Measurements from ENCODE around the gene TUBE1.

TUBE1 gene, protein sequence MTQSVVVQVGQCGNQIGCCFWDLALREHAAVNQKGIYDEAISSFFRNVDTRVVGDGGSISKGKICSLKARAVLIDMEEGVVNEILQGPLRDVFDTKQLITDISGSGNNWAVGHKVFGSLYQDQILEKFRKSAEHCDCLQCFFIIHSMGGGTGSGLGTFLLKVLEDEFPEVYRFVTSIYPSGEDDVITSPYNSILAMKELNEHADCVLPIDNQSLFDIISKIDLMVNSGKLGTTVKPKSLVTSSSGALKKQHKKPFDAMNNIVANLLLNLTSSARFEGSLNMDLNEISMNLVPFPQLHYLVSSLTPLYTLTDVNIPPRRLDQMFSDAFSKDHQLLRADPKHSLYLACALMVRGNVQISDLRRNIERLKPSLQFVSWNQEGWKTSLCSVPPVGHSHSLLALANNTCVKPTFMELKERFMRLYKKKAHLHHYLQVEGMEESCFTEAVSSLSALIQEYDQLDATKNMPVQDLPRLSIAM

DNA sequence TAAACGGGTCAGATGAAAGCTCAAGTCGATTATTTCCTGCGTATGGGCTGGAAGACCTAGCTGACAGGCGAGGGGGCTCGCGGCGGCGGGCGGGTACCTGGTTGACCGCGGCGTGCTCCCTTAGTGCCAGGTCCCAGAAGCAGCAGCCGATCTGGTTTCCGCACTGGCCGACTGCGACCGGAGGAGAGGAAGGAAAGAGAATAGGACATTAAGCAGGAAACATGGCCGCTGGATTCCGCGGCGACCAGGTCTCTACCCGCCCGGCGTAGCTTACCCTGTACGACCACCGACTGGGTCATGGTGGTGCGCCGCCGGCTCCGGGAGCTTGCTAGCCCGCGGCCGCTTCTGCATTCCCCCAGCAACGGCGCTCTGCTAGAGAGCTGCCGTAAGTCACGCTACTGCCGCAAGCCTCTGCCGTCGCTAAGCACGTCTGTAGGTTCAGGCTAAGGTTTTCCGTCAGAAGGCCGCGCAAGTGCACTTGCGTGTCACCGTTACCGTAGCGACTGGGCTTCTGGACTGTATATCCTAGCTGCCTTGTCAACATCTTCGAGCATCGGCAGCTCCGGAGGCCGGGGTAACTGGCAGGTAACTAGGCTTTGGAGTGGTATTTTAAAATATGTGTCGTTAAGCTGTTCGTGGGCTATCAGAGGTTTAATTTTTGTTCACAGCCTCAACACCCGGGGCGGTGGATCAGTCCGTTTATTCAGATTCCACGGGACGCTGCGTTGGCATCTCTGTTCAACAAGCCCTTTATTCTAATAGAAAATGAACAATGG is at the start of gene TUBE1, which contains the start of gene FAM229B:
TSS of gene TUBE1 (minus strand) at position 347 of the 776 bp plus-strand sequence. CDS start at position 299, 48 bp downstream.
TSS of gene FAM229B (plus strand) at position 456 of the 776 bp plus-strand sequence. CDS start 11,693 bp downstream, outside the sequence.
- TF ChIP-seq CTCF (IDR thresholded peaks at IDR 0.05; ENCODE audit: control insufficient read depth, extremely low read depth, insufficient read depth), result no peak
- peak; percentile 92 for DNase-seq (ENCODE audit: low read depth)
- peak within 1 kb of the TSS; percentile 84 for H3K4me3 ChIP-seq (ENCODE audit: low read depth, low read length)

GRCh38 chr6:112130878-112131277 is 43.6 kb upstream of the TUBE1 start:
- no peak overlapping the region for H3K4me3 ChIP-seq (ENCODE audit: low read depth, low read length)
- no peak for DNase-seq (ENCODE audit: low read depth)
- TF ChIP-seq CTCF (IDR thresholded peaks at IDR 0.05; ENCODE audit: control insufficient read depth, extremely low read depth, insufficient read depth), result no peak

DNA sequence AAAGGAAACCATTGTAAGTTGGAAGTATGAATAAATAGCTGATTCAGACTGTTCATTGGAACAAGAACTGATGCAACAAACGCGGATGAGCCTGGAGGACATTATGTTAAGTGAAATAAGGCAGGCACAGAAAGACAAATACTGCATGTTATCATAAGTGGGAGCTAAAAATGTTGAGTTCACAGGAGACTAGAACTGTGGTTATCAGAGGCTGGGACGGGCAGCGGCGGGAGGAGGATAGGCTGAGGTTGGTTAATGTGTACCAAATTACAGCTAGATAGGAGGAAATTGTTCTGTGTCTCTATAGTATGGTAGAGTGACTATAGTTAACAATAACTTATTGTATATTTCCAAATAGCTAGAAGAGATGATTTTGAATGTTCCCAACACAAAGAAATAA is 40.9 kb upstream of the TUBE1 start:
- TF ChIP-seq CTCF (IDR thresholded peaks at IDR 0.05; ENCODE audit: control insufficient read depth, extremely low read depth, insufficient read depth), result no peak
- no peak for DNase-seq (ENCODE audit: low read depth)
- H3K4me3 ChIP-seq (ENCODE audit: low read depth, low read length), result no peak overlapping the region

DNA sequence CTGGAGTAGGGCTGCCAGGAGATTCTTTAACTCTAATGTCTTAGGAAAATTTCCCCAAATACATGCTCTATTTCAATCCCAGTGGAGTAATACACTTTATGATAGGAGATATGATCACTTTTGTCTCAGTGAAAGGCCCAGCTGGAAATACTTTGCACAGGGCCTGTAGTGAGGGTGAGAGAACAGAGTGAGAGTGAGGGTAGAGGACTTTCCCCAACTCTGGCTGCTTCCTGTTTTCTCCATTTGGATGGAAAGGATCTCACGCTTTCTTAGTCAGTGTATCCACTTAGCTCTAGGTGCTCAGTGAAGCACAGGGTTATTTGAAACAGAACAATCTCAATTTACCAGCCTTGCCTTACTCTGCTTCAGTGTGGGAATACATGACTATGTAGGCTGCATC is 36.7 kb upstream of the TUBE1 start:
- DNase-seq (ENCODE audit: low read depth), result no peak
- TF ChIP-seq CTCF (IDR thresholded peaks at IDR 0.05; ENCODE audit: control insufficient read depth, extremely low read depth, insufficient read depth), result no peak
- H3K4me3 ChIP-seq (ENCODE audit: low read depth, low read length), result no peak overlapping the region

- DNase-seq (ENCODE audit: low read depth), result no peak
- TF ChIP-seq CTCF (IDR thresholded peaks at IDR 0.05; ENCODE audit: control insufficient read depth, extremely low read depth, insufficient read depth), result no peak
- H3K4me3 ChIP-seq (ENCODE audit: low read depth, low read length), result no peak overlapping the region
These were observed 35.5 kb upstream of the TUBE1 start for GRCh38 chr6:112122756-112123155.

- no peak overlapping the region for H3K4me3 ChIP-seq (ENCODE audit: low read depth, low read length)
- no peak for TF ChIP-seq CTCF (IDR thresholded peaks at IDR 0.05; ENCODE audit: control insufficient read depth, extremely low read depth, insufficient read depth)
- no peak for DNase-seq (ENCODE audit: low read depth)
These were observed 30.8 kb upstream of the TUBE1 start for GRCh38 chr6:112118034-112118433.
